Astrocyte (in vitro differentiated cells and primary cell): ENCODE measurements around the gene DCST2.

ENCODE experiments used
- EZH2 ChIP-seq: IDR thresholded peaks from 2 replicates; pipeline ENCODE4 v1.6.1; 2012; ENCODE audit warnings: mild to moderate bottlenecking, low read length, inconsistent platforms; ENCODE audit not compliant: insufficient read depth
- TF ChIP-seq, protein P1 (sequence below): IDR thresholded peaks from 2 replicates; pipeline ENCODE4 v1.5.1; 2011; ENCODE audit warnings: low read depth, mild to moderate bottlenecking, inconsistent platforms, low read length, moderate library complexity; ENCODE audit not compliant: insufficient read depth

GRCh38 chr1:155066777-155067176 lies 33.2 kb upstream of the DCST2 start:
- TF ChIP-seq, protein P1, sequence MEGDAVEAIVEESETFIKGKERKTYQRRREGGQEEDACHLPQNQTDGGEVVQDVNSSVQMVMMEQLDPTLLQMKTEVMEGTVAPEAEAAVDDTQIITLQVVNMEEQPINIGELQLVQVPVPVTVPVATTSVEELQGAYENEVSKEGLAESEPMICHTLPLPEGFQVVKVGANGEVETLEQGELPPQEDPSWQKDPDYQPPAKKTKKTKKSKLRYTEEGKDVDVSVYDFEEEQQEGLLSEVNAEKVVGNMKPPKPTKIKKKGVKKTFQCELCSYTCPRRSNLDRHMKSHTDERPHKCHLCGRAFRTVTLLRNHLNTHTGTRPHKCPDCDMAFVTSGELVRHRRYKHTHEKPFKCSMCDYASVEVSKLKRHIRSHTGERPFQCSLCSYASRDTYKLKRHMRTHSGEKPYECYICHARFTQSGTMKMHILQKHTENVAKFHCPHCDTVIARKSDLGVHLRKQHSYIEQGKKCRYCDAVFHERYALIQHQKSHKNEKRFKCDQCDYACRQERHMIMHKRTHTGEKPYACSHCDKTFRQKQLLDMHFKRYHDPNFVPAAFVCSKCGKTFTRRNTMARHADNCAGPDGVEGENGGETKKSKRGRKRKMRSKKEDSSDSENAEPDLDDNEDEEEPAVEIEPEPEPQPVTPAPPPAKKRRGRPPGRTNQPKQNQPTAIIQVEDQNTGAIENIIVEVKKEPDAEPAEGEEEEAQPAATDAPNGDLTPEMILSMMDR = no peak
- no peak for TF ChIP-seq EZH2
